ENCODE data around the gene C16orf92. TPM values are rescaled to one million over a fixed set of nuclear protein-coding genes. Genes with fewer than 3 reads are reported as not detected.
A peak's percentile ranks its signal among the peaks of the same experiment; 100 is the strongest.

C16orf92 gene
- total RNA-seq, 1 experiment from 2014 or later = not detected

DNA sequence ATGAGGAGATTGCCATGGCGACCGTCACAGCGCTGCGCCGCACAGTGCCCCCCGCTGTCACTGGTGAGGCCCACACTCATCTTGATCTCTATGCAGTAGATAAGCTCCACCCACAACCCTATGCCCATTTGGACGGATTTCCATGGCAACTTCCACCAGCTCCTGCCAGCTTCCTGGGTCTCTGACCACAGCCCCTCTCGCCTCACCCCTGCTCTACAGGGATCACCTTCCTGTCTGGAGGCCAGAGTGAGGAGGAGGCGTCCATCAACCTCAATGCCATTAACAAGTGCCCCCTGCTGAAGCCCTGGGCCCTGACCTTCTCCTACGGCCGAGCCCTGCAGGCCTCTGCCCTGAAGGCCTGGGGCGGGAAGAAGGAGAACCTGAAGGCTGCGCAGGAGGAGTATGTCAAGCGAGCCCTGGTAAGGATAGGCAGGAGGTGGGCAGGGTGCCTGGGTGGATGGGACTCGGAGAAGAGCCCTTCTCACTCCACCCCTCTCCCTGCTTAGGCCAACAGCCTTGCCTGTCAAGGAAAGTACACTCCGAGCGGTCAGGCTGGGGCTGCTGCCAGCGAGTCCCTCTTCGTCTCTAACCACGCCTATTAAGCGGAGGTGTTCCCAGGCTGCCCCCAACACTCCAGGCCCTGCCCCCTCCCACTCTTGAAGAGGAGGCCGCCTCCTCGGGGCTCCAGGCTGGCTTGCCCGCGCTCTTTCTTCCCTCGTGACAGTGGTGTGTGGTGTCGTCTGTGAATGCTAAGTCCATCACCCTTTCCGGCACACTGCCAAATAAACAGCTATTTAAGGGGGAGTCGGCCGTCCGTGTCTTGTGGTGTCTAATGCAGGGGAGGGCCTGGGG lies 46.8 kb downstream of the C16orf92 start:
- H3K27me3 ChIP-seq (ENCODE audit: insufficient read depth, low read length) = no peaks in the 10 kb centered on the region
- peak overlapping the region; percentile 18; the same call in 1 of the 2 replicates for H3K27ac ChIP-seq (ENCODE audit: low read depth, low read length)
- BruUV-seq (replicated peaks) = no TSS peak
- H3K4me2 ChIP-seq (ENCODE audit: low read length) = no peak overlapping the region
- DNase-seq (ENCODE audit: low read depth, low spot score) (no peak), ATAC-seq (no peak)
- ChIA-PET POLR2A (no interaction called here), RAD21 (ENCODE audit: low non-redundant PET in 1 of 2, low total read pairs in 2 of 2, uncharacterized antibody in 2 of 2, unreplicated experiment in 2 of 2) (no interaction called here), CTCF (no interaction called here)
- TF ChIP-seq ZNF274 (IDR thresholded peaks at IDR 0.05; ENCODE audit: low read depth, low read length) = no peak
- no peak for TF ChIP-seq RAD21 (IDR thresholded peaks at IDR 0.05; ENCODE audit: low read depth)
- no peak for TF ChIP-seq YY1 (IDR thresholded peaks at IDR 0.05; ENCODE audit: extremely low read depth, insufficient replicate concordance, low read depth, low read length)
- TF ChIP-seq, protein P1, sequence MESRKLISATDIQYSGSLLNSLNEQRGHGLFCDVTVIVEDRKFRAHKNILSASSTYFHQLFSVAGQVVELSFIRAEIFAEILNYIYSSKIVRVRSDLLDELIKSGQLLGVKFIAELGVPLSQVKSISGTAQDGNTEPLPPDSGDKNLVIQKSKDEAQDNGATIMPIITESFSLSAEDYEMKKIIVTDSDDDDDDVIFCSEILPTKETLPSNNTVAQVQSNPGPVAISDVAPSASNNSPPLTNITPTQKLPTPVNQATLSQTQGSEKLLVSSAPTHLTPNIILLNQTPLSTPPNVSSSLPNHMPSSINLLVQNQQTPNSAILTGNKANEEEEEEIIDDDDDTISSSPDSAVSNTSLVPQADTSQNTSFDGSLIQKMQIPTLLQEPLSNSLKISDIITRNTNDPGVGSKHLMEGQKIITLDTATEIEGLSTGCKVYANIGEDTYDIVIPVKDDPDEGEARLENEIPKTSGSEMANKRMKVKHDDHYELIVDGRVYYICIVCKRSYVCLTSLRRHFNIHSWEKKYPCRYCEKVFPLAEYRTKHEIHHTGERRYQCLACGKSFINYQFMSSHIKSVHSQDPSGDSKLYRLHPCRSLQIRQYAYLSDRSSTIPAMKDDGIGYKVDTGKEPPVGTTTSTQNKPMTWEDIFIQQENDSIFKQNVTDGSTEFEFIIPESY (IDR thresholded peaks at IDR 0.05; ENCODE audit: extremely low read depth, insufficient replicate concordance, low read length) = no peak
- no peak for TF ChIP-seq CEBPB (IDR thresholded peaks at IDR 0.05; ENCODE audit: low read depth)
- no peak for TF ChIP-seq TCF7L2 (IDR thresholded peaks at IDR 0.05; ENCODE audit: borderline replicate concordance, extremely low read depth, insufficient read depth, insufficient read length)
- no peak for TF ChIP-seq JUND (IDR thresholded peaks at IDR 0.05)
- TF ChIP-seq, protein P2, sequence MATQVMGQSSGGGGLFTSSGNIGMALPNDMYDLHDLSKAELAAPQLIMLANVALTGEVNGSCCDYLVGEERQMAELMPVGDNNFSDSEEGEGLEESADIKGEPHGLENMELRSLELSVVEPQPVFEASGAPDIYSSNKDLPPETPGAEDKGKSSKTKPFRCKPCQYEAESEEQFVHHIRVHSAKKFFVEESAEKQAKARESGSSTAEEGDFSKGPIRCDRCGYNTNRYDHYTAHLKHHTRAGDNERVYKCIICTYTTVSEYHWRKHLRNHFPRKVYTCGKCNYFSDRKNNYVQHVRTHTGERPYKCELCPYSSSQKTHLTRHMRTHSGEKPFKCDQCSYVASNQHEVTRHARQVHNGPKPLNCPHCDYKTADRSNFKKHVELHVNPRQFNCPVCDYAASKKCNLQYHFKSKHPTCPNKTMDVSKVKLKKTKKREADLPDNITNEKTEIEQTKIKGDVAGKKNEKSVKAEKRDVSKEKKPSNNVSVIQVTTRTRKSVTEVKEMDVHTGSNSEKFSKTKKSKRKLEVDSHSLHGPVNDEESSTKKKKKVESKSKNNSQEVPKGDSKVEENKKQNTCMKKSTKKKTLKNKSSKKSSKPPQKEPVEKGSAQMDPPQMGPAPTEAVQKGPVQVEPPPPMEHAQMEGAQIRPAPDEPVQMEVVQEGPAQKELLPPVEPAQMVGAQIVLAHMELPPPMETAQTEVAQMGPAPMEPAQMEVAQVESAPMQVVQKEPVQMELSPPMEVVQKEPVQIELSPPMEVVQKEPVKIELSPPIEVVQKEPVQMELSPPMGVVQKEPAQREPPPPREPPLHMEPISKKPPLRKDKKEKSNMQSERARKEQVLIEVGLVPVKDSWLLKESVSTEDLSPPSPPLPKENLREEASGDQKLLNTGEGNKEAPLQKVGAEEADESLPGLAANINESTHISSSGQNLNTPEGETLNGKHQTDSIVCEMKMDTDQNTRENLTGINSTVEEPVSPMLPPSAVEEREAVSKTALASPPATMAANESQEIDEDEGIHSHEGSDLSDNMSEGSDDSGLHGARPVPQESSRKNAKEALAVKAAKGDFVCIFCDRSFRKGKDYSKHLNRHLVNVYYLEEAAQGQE (IDR thresholded peaks at IDR 0.05; ENCODE audit: low read depth) = no peak
- TF ChIP-seq, protein P3, sequence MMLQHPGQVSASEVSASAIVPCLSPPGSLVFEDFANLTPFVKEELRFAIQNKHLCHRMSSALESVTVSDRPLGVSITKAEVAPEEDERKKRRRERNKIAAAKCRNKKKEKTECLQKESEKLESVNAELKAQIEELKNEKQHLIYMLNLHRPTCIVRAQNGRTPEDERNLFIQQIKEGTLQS (IDR thresholded peaks at IDR 0.05) = no peak
- TF ChIP-seq SRF (IDR thresholded peaks at IDR 0.05; ENCODE audit: low read depth) = no peak
- TF ChIP-seq SP1 (IDR thresholded peaks at IDR 0.05; ENCODE audit: low read depth) = no peak
- H3K36me3 ChIP-seq (ENCODE audit: control insufficient read depth in 1 of 2, insufficient read depth in 2 of 2, low read length in 2 of 2) = peaks cover 28 to 60% of the 10 kb centered on the region in 2 experiments
- no peaks in the 10 kb centered on the region for H3K9me2 ChIP-seq (ENCODE audit: insufficient read depth)
- peaks cover 11 to 27% of the 10 kb centered on the region in 2 experiments for H3K4me1 ChIP-seq (ENCODE audit: control insufficient read depth in 1 of 2, insufficient read depth in 2 of 2, low read length in 2 of 2)
- intact Hi-C loops (cut with micrococcal nuclease) = no loop called here
- H3K9me3 ChIP-seq (ENCODE audit: control insufficient read depth in 1 of 2, insufficient read depth in 1 of 2, low read depth in 1 of 2, low read length in 2 of 2) = no peaks in the 10 kb centered on the region
- H3K79me2 ChIP-seq (ENCODE audit: insufficient read depth, low read length) = peaks cover 53% of the 10 kb centered on the region
- H4K20me1 ChIP-seq (ENCODE audit: insufficient read depth) = peaks cover 12% of the 10 kb centered on the region; the same call in 1 of the 2 replicates
- H3K4me3 ChIP-seq (replicated peaks in 1 of 2; ENCODE audit: low read depth in 1 of 2, low read length in 2 of 2) = no peak overlapping the region
- no peak overlapping the region for H3K9ac ChIP-seq (ENCODE audit: low read length)
- H2AFZ ChIP-seq (ENCODE audit: low read depth, low read length, poor library complexity, severe bottlenecking) = no peak overlapping the region
